HUES6 (cell line): ENCODE measurements around the gene ZNF521.

ENCODE experiments used
- H3K27ac ChIP-seq: 2 replicates; pipeline ENCODE4 v1.7.0; 2013; ENCODE audit warnings: low read depth, mild to moderate bottlenecking, low read length, inconsistent platforms
- H3K27me3 ChIP-seq: 2 replicates; pipeline ENCODE4 v1.6.1; 2013; ENCODE audit warnings: low read length; ENCODE audit not compliant: control insufficient read depth, insufficient read depth
- H3K36me3 ChIP-seq: 2 replicates; pipeline ENCODE4 v1.6.1; 2013; ENCODE audit warnings: low read length; ENCODE audit not compliant: control insufficient read depth, insufficient read depth
- H3K4me1 ChIP-seq: 2 replicates; pipeline ENCODE4 v1.6.1; 2013; ENCODE audit warnings: low read length; ENCODE audit not compliant: control insufficient read depth, insufficient read depth
- H3K4me3 ChIP-seq: 2 replicates; pipeline ENCODE4 v1.5.1; 2013; ENCODE audit warnings: low read depth, low read length
- H3K9ac ChIP-seq: one replicate; pipeline ENCODE4 v1.6.1; 2013; ENCODE audit warnings: mild to moderate bottlenecking, low read length
- H3K9me3 ChIP-seq: 2 replicates; pipeline ENCODE4 v1.6.1; 2013; ENCODE audit warnings: low read depth, low read length; ENCODE audit not compliant: control insufficient read depth, insufficient read depth

Gene ZNF521

GRCh38 chr18:25166113-25166512 is 185.9 kb downstream of the ZNF521 start:
- H3K9me3 ChIP-seq = no peaks in the 10 kb centered on the region
- no peaks in the 10 kb centered on the region for H3K4me1 ChIP-seq
- H3K27ac ChIP-seq = no peak overlapping the region
- no peak overlapping the region for H3K4me3 ChIP-seq
- H3K27me3 ChIP-seq = no peaks in the 10 kb centered on the region
- no peak overlapping the region for H3K9ac ChIP-seq
- H3K36me3 ChIP-seq = no peaks in the 10 kb centered on the region

- H3K4me1 ChIP-seq = no peaks in the 10 kb centered on the region
- no peaks in the 10 kb centered on the region for H3K27me3 ChIP-seq
- no peak overlapping the region for H3K27ac ChIP-seq
- H3K9me3 ChIP-seq = no peaks in the 10 kb centered on the region
- H3K36me3 ChIP-seq = no peaks in the 10 kb centered on the region
- no peak overlapping the region for H3K4me3 ChIP-seq
- no peak overlapping the region for H3K9ac ChIP-seq
Observed at GRCh38 chr18:25164848-25165811, 186.8 kb downstream of the ZNF521 start.

- Histone ChIP-seq H3K9ac (no peak overlapping the region), H3K4me3 (no peak overlapping the region), H3K27me3 (no peaks in the 10 kb centered on the region), H3K36me3 (no peaks in the 10 kb centered on the region), H3K9me3 (no peaks in the 10 kb centered on the region), H3K4me1 (no peaks in the 10 kb centered on the region), H3K27ac (no peak overlapping the region)
Observed at GRCh38 chr18:25164211-25164847, 187.6 kb downstream of the ZNF521 start.

- no peak overlapping the region for H3K4me3 ChIP-seq
- no peak overlapping the region for H3K9ac ChIP-seq
Observed at GRCh38 chr18:25153426-25153825, 198.5 kb downstream of the ZNF521 start.

GRCh38 chr18:25147877-25148488 is 204.0 kb downstream of the ZNF521 start:
- no peak overlapping the region for H3K4me3 ChIP-seq
- no peaks in the 10 kb centered on the region for H3K27me3 ChIP-seq
- H3K36me3 ChIP-seq = no peaks in the 10 kb centered on the region
- no peaks in the 10 kb centered on the region for H3K4me1 ChIP-seq
- no peak overlapping the region for H3K9ac ChIP-seq
- H3K9me3 ChIP-seq = no peaks in the 10 kb centered on the region
- H3K27ac ChIP-seq = no peak overlapping the region

More at GRCh38 chr18:25153426-25153825, 198.5 kb downstream of the ZNF521 start:
- Histone ChIP-seq H3K36me3 (no peaks in the 10 kb centered on the region), H3K9me3 (peaks cover 3% of the 10 kb centered on the region; the same call in 1 of the 2 replicates), H3K27ac (no peak overlapping the region), H3K27me3 (no peaks in the 10 kb centered on the region), H3K4me1 (no peaks in the 10 kb centered on the region)

- H3K27me3 ChIP-seq = no peaks in the 10 kb centered on the region
Observed at GRCh38 chr18:25146512-25146910, 205.5 kb downstream of the ZNF521 start.

GRCh38 chr18:25145731-25146511 is 206.0 kb downstream of the ZNF521 start:
- Histone ChIP-seq H3K4me3 (no peak overlapping the region), H3K9me3 (no peaks in the 10 kb centered on the region), H3K36me3 (no peaks in the 10 kb centered on the region), H3K27ac (no peak overlapping the region), H3K27me3 (no peaks in the 10 kb centered on the region), H3K9ac (no peak overlapping the region), H3K4me1 (no peaks in the 10 kb centered on the region)

More at GRCh38 chr18:25146512-25146910, 205.5 kb downstream of the ZNF521 start:
- Histone ChIP-seq H3K4me1 (no peaks in the 10 kb centered on the region), H3K9me3 (no peaks in the 10 kb centered on the region), H3K36me3 (no peaks in the 10 kb centered on the region), H3K27ac (no peak overlapping the region), H3K4me3 (no peak overlapping the region), H3K9ac (no peak overlapping the region)

GRCh38 chr18:25144820-25145219 is 207.1 kb downstream of the ZNF521 start:
- Histone ChIP-seq H3K27ac (no peak overlapping the region), H3K27me3 (no peaks in the 10 kb centered on the region), H3K4me1 (no peaks in the 10 kb centered on the region), H3K9me3 (no peaks in the 10 kb centered on the region), H3K36me3 (no peaks in the 10 kb centered on the region), H3K4me3 (no peak overlapping the region), H3K9ac (no peak overlapping the region)

GRCh38 chr18:25141886-25142285 is 210.1 kb downstream of the ZNF521 start:
- Histone ChIP-seq H3K9ac (no peak overlapping the region), H3K4me1 (no peaks in the 10 kb centered on the region), H3K36me3 (no peaks in the 10 kb centered on the region), H3K27ac (no peak overlapping the region), H3K9me3 (no peaks in the 10 kb centered on the region), H3K4me3 (no peak overlapping the region), H3K27me3 (no peaks in the 10 kb centered on the region)

GRCh38 chr18:25141399-25141798 is 210.6 kb downstream of the ZNF521 start:
- H3K27me3 ChIP-seq = no peaks in the 10 kb centered on the region
- H3K9ac ChIP-seq = no peak overlapping the region
- H3K27ac ChIP-seq = no peak overlapping the region
- H3K36me3 ChIP-seq = no peaks in the 10 kb centered on the region
- no peaks in the 10 kb centered on the region for H3K9me3 ChIP-seq
- no peak overlapping the region for H3K4me3 ChIP-seq
- no peaks in the 10 kb centered on the region for H3K4me1 ChIP-seq
